Measurements from ENCODE around the gene NPTX2.
"Not testable (repeated sequence)": the region's sequence is repeated elsewhere in the genome, so short reads cannot be mapped to it uniquely, and the experiment has no call there.

The NPTX2 gene

DNA sequence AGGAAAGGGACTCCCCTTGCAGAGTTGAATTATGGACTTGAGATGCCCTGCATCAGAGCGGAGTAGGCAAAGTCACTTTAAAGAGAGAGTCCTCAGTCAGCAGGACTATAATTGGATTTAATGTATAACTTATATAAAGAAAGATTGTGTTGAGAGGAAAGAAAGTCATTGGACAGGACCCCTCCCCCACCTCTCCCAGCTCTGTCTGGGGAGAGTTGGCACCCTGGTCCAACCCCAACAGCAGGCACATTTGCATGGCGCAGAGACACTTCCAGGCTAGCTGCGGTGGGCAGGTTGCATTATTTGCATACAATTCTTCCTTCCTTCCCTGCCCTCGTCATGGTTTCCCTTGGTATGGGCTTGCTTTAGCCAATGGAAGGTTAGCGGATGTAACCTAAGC is 46.1 kb upstream of the NPTX2 start:
- ATAC-seq (ENCODE audit: low read depth) = no peak
- peaks cover 4% of the 10 kb centered on the region for H3K9me3 ChIP-seq (ENCODE audit: severe bottlenecking)
- H3K4me1 ChIP-seq (ENCODE audit: insufficient read depth, poor library complexity, severe bottlenecking) = peaks cover 21% of the 10 kb centered on the region
- DNase-seq (ENCODE audit: low spot score) = no peak
- no peak overlapping the region for H3K4me3 ChIP-seq (ENCODE audit: severe bottlenecking)
- no peak for TF ChIP-seq CTCF (IDR thresholded peaks at IDR 0.05; ENCODE audit: poor library complexity, severe bottlenecking)
- no peak overlapping the region for H3K27ac ChIP-seq (ENCODE audit: poor library complexity, severe bottlenecking)
- H3K36me3 ChIP-seq (ENCODE audit: low read depth) = no peaks in the 10 kb centered on the region
- H3K27me3 ChIP-seq (ENCODE audit: insufficient read depth, poor library complexity, severe bottlenecking) = no peaks in the 10 kb centered on the region

- no peak for TF ChIP-seq CTCF (IDR thresholded peaks at IDR 0.05; ENCODE audit: poor library complexity, severe bottlenecking)
- ATAC-seq (ENCODE audit: low read depth) = no peak
Observed at GRCh38 chr7:98571986-98572385, 45.1 kb upstream of the NPTX2 start.

GRCh38 chr7:98572716-98573115 is 44.4 kb upstream of the NPTX2 start:
- not testable (repeated sequence) for ATAC-seq (ENCODE audit: low read depth); H3K4me1 ChIP-seq (ENCODE audit: insufficient read depth, poor library complexity, severe bottlenecking); H3K4me3 ChIP-seq (ENCODE audit: severe bottlenecking); DNase-seq (ENCODE audit: low spot score); H3K9me3 ChIP-seq (ENCODE audit: severe bottlenecking); H3K27me3 ChIP-seq (ENCODE audit: insufficient read depth, poor library complexity, severe bottlenecking); H3K27ac ChIP-seq (ENCODE audit: poor library complexity, severe bottlenecking); H3K36me3 ChIP-seq (ENCODE audit: low read depth)

More at GRCh38 chr7:98571986-98572385, 45.1 kb upstream of the NPTX2 start:
- DNase-seq (ENCODE audit: low spot score) = no peak
- Histone ChIP-seq H3K4me1 (ENCODE audit: insufficient read depth, poor library complexity, severe bottlenecking) (peaks cover 11% of the 10 kb centered on the region), H3K4me3 (ENCODE audit: severe bottlenecking) (no peak overlapping the region), H3K9me3 (ENCODE audit: severe bottlenecking) (peaks cover 5% of the 10 kb centered on the region), H3K36me3 (ENCODE audit: low read depth) (no peaks in the 10 kb centered on the region), H3K27ac (ENCODE audit: poor library complexity, severe bottlenecking) (no peak overlapping the region), H3K27me3 (ENCODE audit: insufficient read depth, poor library complexity, severe bottlenecking) (no peaks in the 10 kb centered on the region)

DNA sequence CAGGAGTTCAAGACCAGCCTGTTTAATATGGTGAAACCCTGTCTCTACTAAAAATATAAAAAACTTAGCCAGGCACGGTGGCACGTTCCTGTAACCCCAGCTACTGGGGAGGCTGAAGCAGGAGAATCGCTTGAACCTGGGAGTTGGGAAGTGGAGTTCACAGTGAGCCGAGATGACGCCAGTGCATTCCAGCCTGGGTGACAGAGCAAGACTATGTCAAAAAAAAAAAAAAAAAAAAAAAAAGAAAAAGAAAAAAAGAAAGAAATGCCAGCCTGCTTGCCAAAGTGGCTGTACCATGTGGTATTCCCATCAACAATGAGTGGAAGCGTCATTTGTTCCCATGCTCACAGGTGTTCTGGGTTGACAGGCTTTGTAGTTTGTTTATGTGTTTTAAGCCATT is 43.3 kb upstream of the NPTX2 start:
- Histone ChIP-seq H3K27me3 (ENCODE audit: insufficient read depth, poor library complexity, severe bottlenecking) (no peaks in the 10 kb centered on the region), H3K4me1 (ENCODE audit: insufficient read depth, poor library complexity, severe bottlenecking) (peaks cover 8% of the 10 kb centered on the region), H3K36me3 (ENCODE audit: low read depth) (no peaks in the 10 kb centered on the region), H3K4me3 (ENCODE audit: severe bottlenecking) (no peak overlapping the region), H3K27ac (ENCODE audit: poor library complexity, severe bottlenecking) (no peak overlapping the region), H3K9me3 (ENCODE audit: severe bottlenecking) (peaks cover 5% of the 10 kb centered on the region)
- DNase-seq (ENCODE audit: low spot score) (no peak), ATAC-seq (ENCODE audit: low read depth) (no peak)
- TF ChIP-seq CTCF (IDR thresholded peaks at IDR 0.05; ENCODE audit: poor library complexity, severe bottlenecking) = no peak

DNA sequence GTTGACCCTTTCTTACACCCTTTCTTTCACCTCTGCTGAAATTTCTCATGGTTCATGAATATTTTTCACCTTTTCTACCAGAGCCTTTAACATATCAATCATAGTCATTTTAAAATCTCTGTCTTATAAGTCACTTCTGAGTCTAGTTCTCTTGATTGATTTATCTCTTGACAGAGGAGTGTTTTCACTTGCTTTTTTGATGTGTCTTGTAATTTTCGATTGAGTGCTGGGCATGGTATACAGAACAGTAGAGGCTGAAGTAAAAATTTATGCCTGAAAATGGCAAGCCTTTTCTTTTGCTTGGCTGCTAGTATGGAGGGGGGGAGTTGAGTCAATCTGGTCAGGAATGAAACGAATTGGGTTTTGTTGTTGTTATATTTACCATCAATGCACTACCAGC is 41.2 kb upstream of the NPTX2 start:
- Histone ChIP-seq H3K36me3 (ENCODE audit: low read depth) (no peaks in the 10 kb centered on the region), H3K27me3 (ENCODE audit: insufficient read depth, poor library complexity, severe bottlenecking) (peaks cover 2% of the 10 kb centered on the region), H3K27ac (ENCODE audit: poor library complexity, severe bottlenecking) (no peak overlapping the region), H3K4me3 (ENCODE audit: severe bottlenecking) (no peak overlapping the region), H3K4me1 (ENCODE audit: insufficient read depth, poor library complexity, severe bottlenecking) (no peaks in the 10 kb centered on the region), H3K9me3 (ENCODE audit: severe bottlenecking) (peaks cover 5% of the 10 kb centered on the region)
- no peak for TF ChIP-seq CTCF (IDR thresholded peaks at IDR 0.05; ENCODE audit: poor library complexity, severe bottlenecking)
- no peak for ATAC-seq (ENCODE audit: low read depth)
- DNase-seq (ENCODE audit: low spot score) = no peak
